GM12878 (cell line): ENCODE data around the gene GSC2. TPM values are rescaled to one million over a fixed set of nuclear protein-coding genes. Genes with fewer than 3 reads are reported as not detected.
A peak's percentile ranks its signal among the peaks of the same experiment; 100 is the strongest.

Source experiments
- ATAC-seq: fragments of 200-7000 bp; cut with Tn5 transposase; 3 replicates; pipeline ENCODE4 v1.9.1; 2020; ENCODE audit warnings: mild to moderate bottlenecking, moderate library complexity
- BruUV-seq: library from RNA; stranded (reverse); fragments of 400-500 nt; replicated peaks from 2 replicates; lab custom pipeline; 2021; lab: Mats Ljungman, UMichigan
- CTCF ChIA-PET: fragments of 300-600 bp; sonication (Branson Sonifier 250); formaldehyde crosslinking; extraction: SDS; loops from one replicate; lab custom pipeline; 2021; ENCODE audit warnings: inconsistent platforms; lab: Yijun Ruan, JAX
- POLR2A ChIA-PET: fragments of 350-600 bp; formaldehyde crosslinking; extraction: SDS; loops from one replicate; lab custom pipeline; 2021; ENCODE audit warnings: inconsistent platforms; lab: Charles Lee
- RAD21 ChIA-PET: fragments of 300-600 bp; sonication (Branson Sonifier 250); formaldehyde crosslinking; loops from one replicate; lab custom pipeline; 2023; ENCODE audit warnings: antibody characterized with exemption; ENCODE audit not compliant: unreplicated experiment; lab: Charles Lee
- SMC1A ChIA-PET: fragments of 300-600 bp; sonication (Branson Sonifier 250); formaldehyde crosslinking; loops from one replicate; lab custom pipeline; 2023; ENCODE audit not compliant: unreplicated experiment, uncharacterized antibody; lab: Charles Lee
- DNase-seq: peaks from one replicate; pipeline ENCODE4 v3.0.0-alpha.2; 2011; ENCODE audit warnings: low read depth, low spot score
- FAIRE-seq: peaks from 3 replicates; lab custom pipeline; 2011; peaks lifted over from hg19 to GRCh38; lab: Jason Lieb, UNC
- H2AFZ ChIP-seq: 2 replicates; pipeline ENCODE4 v1.6.0; 2011; ENCODE audit warnings: low read depth, low read length, control low read depth; ENCODE audit not compliant: control insufficient read depth
- H3K27ac ChIP-seq: 2 replicates; pipeline ENCODE4 v1.5.1; 2011; ENCODE audit warnings: control low read depth; ENCODE audit not compliant: control insufficient read depth, insufficient read depth
- H3K27me3 ChIP-seq, 2 experiments: replicated peaks in 1 of 2; 2 replicates each; pipeline versions ENCODE4 v1.6.0 to v1.6.1; 2011; ENCODE audit warnings: low read length in 1 of 2; ENCODE audit not compliant: control insufficient read depth in 2 of 2, insufficient read depth in 2 of 2
- H3K36me3 ChIP-seq, 2 experiments: 2 replicates each; pipeline ENCODE4 v1.5.1; 2011; ENCODE audit warnings: low read length in 1 of 2; ENCODE audit not compliant: control insufficient read depth in 2 of 2, insufficient read depth in 2 of 2
- H3K4me1 ChIP-seq: 2 replicates; pipeline ENCODE4 v1.6.1; 2011; ENCODE audit warnings: mild to moderate bottlenecking, low read length, moderate library complexity, mixed read lengths; ENCODE audit not compliant: control insufficient read depth, insufficient read depth
- H3K4me2 ChIP-seq: 2 replicates; pipeline ENCODE4 v1.6.0; 2011; ENCODE audit warnings: control low read depth; ENCODE audit not compliant: control insufficient read depth, insufficient read depth
- H3K4me3 ChIP-seq: fragments of 200-600 bp; sonication (generic); 2 replicates; pipeline ENCODE4 v1.5.1; 2016
- H3K79me2 ChIP-seq: 2 replicates; pipeline ENCODE4 v1.6.0; 2011; ENCODE audit warnings: low read length; ENCODE audit not compliant: control insufficient read depth, insufficient read depth
- H3K9ac ChIP-seq: 2 replicates; pipeline ENCODE4 v1.8.0; 2011; ENCODE audit warnings: low read length, control low read depth, mixed read lengths; ENCODE audit not compliant: control insufficient read depth, insufficient read depth
- H3K9me3 ChIP-seq: replicated peaks from 3 replicates; pipeline ENCODE4 v1.5.1; 2011; ENCODE audit warnings: mild to moderate bottlenecking, low read length; ENCODE audit not compliant: control insufficient read depth, insufficient read depth
- H4K20me1 ChIP-seq: 2 replicates; pipeline ENCODE4 v1.6.0; 2011; ENCODE audit not compliant: control insufficient read depth, insufficient read depth
- ATF2 ChIP-seq: IDR thresholded peaks from 2 replicates; pipeline ENCODE4 v1.6.1; 2012; ENCODE audit warnings: low read length, inconsistent platforms
- ATF7 ChIP-seq: fragments of 450-650 bp; IDR thresholded peaks from 2 replicates; pipeline ENCODE4 v1.6.1; 2016; ENCODE audit warnings: low read depth, mild to moderate bottlenecking
- CBX3 ChIP-seq: fragments of 200-600 bp; sonication (generic); IDR thresholded peaks from 2 replicates; pipeline ENCODE4 v1.6.1; 2016; ENCODE audit warnings: low read depth, borderline replicate concordance
- CEBPB ChIP-seq, 2 experiments: fragments of 150-350 bp in 1 of 2; IDR thresholded peaks; 2 replicates each; pipeline ENCODE4 v1.6.1; 2012 to 2014; ENCODE audit warnings: low read depth in 2 of 2, low read length in 2 of 2, borderline replicate concordance in 1 of 2, inconsistent platforms in 1 of 2
- FOXK2 ChIP-seq: fragments of 450-650 bp; IDR thresholded peaks from 2 replicates; pipeline ENCODE4 v1.6.1; 2017; ENCODE audit warnings: mild to moderate bottlenecking, moderate library complexity
- NBN ChIP-seq: fragments of 450-650 bp; IDR thresholded peaks from 2 replicates; pipeline ENCODE4 v1.6.1; 2016
- NR2F1 ChIP-seq: fragments of 450-650 bp; conservative IDR thresholded peaks from 2 replicates; pipeline ENCODE4 v1.6.1; 2017; ENCODE audit warnings: mild to moderate bottlenecking
- PKNOX1 ChIP-seq: fragments of 450-650 bp; IDR thresholded peaks from 2 replicates; pipeline ENCODE4 v1.6.1; 2016; ENCODE audit warnings: mild to moderate bottlenecking
- POU2F2 ChIP-seq: IDR thresholded peaks from 3 replicates; pipeline ENCODE4 v1.6.1; 2011; ENCODE audit warnings: low read depth, mild to moderate bottlenecking, low read length, borderline replicate concordance
- RFX5 ChIP-seq: IDR thresholded peaks from 2 replicates; pipeline ENCODE4 v1.6.1; 2011; ENCODE audit warnings: low read depth, low read length, improper control_type of control experiment
- RUNX3 ChIP-seq: IDR thresholded peaks from 2 replicates; pipeline ENCODE4 v1.6.1; 2012; ENCODE audit warnings: low read length, inconsistent platforms
- SPI1 ChIP-seq: IDR thresholded peaks from 2 replicates; pipeline ENCODE4 v1.6.1; 2011; ENCODE audit warnings: low read depth, mild to moderate bottlenecking, low read length, moderate library complexity, borderline replicate concordance; ENCODE audit not compliant: insufficient read depth
- SUPT20H ChIP-seq: IDR thresholded peaks from 2 replicates; pipeline ENCODE4 v1.6.1; 2011; ENCODE audit warnings: low read depth, mild to moderate bottlenecking, low read length, moderate library complexity, borderline replicate concordance; ENCODE audit not compliant: control insufficient read depth
- ZBTB4 ChIP-seq: fragments of 450-650 bp; formaldehyde crosslinking; IDR thresholded peaks from 2 replicates; pipeline ENCODE4 v1.4.0; 2022; ENCODE audit warnings: mild to moderate bottlenecking, moderate library complexity
- ZNF217 ChIP-seq: fragments of 450-650 bp; IDR thresholded peaks from 2 replicates; pipeline ENCODE4 v1.6.1; 2017; ENCODE audit warnings: antibody characterized with exemption, mild to moderate bottlenecking
- WGBS: methylation state at CpG from one replicate; pipeline ENCODE4 v1.1.6; 2016; ENCODE audit warnings: low lambda C conversion rate; ENCODE audit not compliant: insufficient replicate concordance, insufficient coverage; ENCODE audit errors: missing lambda C conversion rate; 5-methylcytosine and 5-hydroxymethylcytosine counted together
- in situ Hi-C: fragments of 300-500 bp; cut with MboI; formaldehyde crosslinking; loops from 9 replicates; pipeline ENCODE4 v1.14.3; 2018; ENCODE audit warnings: mixed read lengths
- intact Hi-C: fragments of 100-400 bp; cut with micrococcal nuclease; formaldehyde crosslinking; loops from one replicate; pipeline ENCODE4 v1.14.2; 2022; ENCODE audit not compliant: unreplicated experiment
- polyA plus RNA-seq, 11 experiments: library from polyadenylated mRNA; depleted of rRNA in 4 of 11; unstranded in 6 of 11; stranded (reverse) in 5 of 11; fragments of >200 nt; fragmentation: Nextera tagmentation in 4 of 11; fragmentation: Illumina TruSeq in 1 of 11; extraction: Ambion mirVana in 4 of 11; extraction: Trizol in 1 of 11; gene quantifications; 1 replicate in 1 of 11; 2 replicates in 10 of 11; pipeline versions ENCODE4 v1.2.1 to v1.2.3, GENCODE V29; 2011 to 2016; ENCODE audit warnings: inconsistent platforms in 2 of 11, missing spikeins in 2 of 11, low read depth in 1 of 11
- total RNA-seq, 4 experiments: library from RNA; depleted of rRNA in 3 of 4; stranded (reverse); fragments of >200 nt in 3 of 4; fragmentation: Illumina TruSeq in 1 of 4; extraction: Trizol in 1 of 4; gene quantifications; 2 replicates each; pipeline versions ENCODE4 v1.2.1 to v1.2.3, GENCODE V29; 2013 to 2021

Gene GSC2
- total and polyA plus RNA-seq, 10 of the 15 experiments (the other 5 are each of a cell fraction or from before 2014, with no cell fraction given), result not detected

- intact Hi-C loops (loop anchor here (2.0 kb wide), 1 partner anchor 35 kb away; the partner anchor contains the start of gene ESS2), in situ Hi-C loops (no loop called here)
- FAIRE-seq, result peak; percentile 92
- Histone ChIP-seq H3K9ac (no peak overlapping the region), H3K27me3 (no peaks in the 10 kb centered on the region), H3K9me3 (no peaks in the 10 kb centered on the region), H4K20me1 (peaks cover 2% of the 10 kb centered on the region; the same call in 1 of the 2 replicates), H2AFZ (no peak overlapping the region), H3K27ac (peak overlapping the region; percentile 38; the same call in 1 of the 2 replicates), H3K36me3 (peaks cover 0 to 5% of the 10 kb centered on the region in 2 experiments; a peak in 2 of 4 replicates), H3K79me2 (peaks cover 61% of the 10 kb centered on the region), H3K4me1 (peaks cover 15% of the 10 kb centered on the region), H3K4me3 (peak overlapping the region; percentile 6; the same call in 1 of the 2 replicates), H3K4me2 (peak overlapping the region; percentile 43)
- WGBS, result 20% methylated on average over 7 of the region's 7 CpGs
- ChIA-PET RAD21 (interaction anchor here (1.4 to 1.6 kb wide), 2 partner anchors 24 to 35 kb away, joined by 3 to 5 read pairs; partner anchors contain the start of gene ESS2), CTCF (interaction anchor here (1.4 to 1.7 kb wide), 3 partner anchors 9 to 35 kb away, joined by 6 to 7 read pairs (median 6); partner anchors contain the start of gene ESS2), POLR2A (no interaction called here), SMC1A (interaction anchor here (0.9 to 1.8 kb wide), 5 partner anchors 9 to 66 kb away, joined by 3 to 6 read pairs (median 4); partner anchors contain the start of gene DGCR2)
- ATAC-seq, result peak; percentile 97
- TF ChIP-seq NBN (0 out of 2 replicates have a peak, but pooled peaks have one; percentile 24), POU2F2 (no peak), RUNX3 (0 out of 2 replicates have a peak, but pooled peaks have one; percentile 12), NR2F1 (no peak), PKNOX1 (peak; percentile 13; the same call in 1 of the 2 replicates), SPI1 (peak; percentile 77), ATF7 (0 out of 2 replicates have a peak, but pooled peaks have one; percentile 51), ATF2 (no peak), ZBTB4 (CRISPR knock-in tag) (no peak), CBX3 (no peak), RFX5 (peak; percentile 56; the same call in 1 of the 2 replicates), FOXK2 (no peak), CEBPB (IDR thresholded peaks at IDR 0.05; ENCODE audit: borderline replicate concordance in 1 of 2, low read depth in 2 of 2, low read length in 2 of 2) (0 out of 4 replicates have a peak, but pooled peaks of 1 of the 2 experiments have one; percentile 58), ZNF217 (no peak), SUPT20H (no peak)
- peak; percentile 55 for DNase-seq
- BruUV-seq, result TSS peak; percentile 26
Observed at GRCh38 chr22:19109198-19110063, 40.7 kb downstream of the GSC2 start.
